Stimulated activated CD4-positive, alpha-beta T cell treated with anti-CD3 and anti-CD28 coated beads, Interleukin-1b, Interleukin-23, amount 100 ng/mL, for 1 hour (primary cell): ENCODE measurements around the gene CKAP2L.
A peak's percentile ranks its signal among the peaks of the same experiment; 100 is the strongest.
"Not testable (repeated sequence)": the region's sequence is repeated elsewhere in the genome, so short reads cannot be mapped to it uniquely, and the experiment has no call there.

Experiments
- DNase-seq, 2 donors: peaks; one replicate each; pipeline ENCODE4 v3.0.0-alpha.2; 2020; ENCODE audit warnings: low read depth in 2 of 2

CKAP2L gene

GRCh38 chr2:112726487-112727190, 37.8 kb downstream of the CKAP2L start:
- DNase-seq = peak; percentile 69 to 75

DNA sequence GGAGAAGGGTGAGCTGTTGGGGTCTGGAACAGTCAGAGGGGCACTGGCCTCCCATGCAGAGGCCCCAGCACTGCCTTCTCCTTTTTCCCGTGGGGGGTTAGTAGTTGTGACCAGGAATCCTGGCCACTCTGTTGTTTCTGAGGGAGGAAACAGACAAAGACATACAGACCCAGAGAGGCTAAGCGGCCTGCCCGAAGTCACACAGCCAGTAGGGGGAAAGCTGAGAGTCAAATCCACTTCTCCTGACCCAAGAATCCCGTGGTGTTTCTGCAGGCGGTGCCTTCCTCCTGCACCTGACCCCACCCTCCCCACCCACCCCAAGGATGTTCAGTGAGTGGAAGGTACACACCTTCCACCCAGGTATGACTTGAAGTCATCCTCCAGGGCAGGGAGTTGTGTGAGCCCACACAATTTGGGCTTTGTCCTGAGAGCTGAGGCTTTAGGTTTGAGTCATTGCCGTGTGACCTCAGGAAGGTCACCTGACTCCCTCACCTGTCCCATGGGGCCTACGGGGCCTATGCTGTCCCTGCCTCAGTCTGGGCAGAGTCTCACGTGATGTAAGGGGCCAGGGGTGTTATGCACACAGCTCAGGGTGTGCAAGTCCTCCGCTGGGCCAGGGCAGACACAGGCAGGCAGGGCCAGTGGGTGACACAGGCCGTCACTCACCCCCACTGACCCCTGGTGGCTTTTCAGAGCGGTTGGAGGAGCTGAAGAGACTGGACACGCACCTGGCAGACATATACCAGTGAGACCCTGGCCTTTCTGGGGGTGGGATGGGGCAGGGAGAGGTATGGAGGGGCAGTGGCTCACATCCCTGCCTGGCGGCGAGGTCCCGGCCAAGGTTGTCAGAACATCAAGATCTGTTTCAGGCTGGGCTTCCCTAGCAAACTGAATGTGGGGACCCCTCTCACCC, 38.6 kb downstream of the CKAP2L start:
- DNase-seq = no peak

GRCh38 chr2:112724591-112725525, 39.6 kb downstream of the CKAP2L start:
- DNase-seq = no peak

- no peak for DNase-seq
Observed at GRCh38 chr2:112723995-112724394, 40.4 kb downstream of the CKAP2L start.

- DNase-seq = no peak
Observed at GRCh38 chr2:112723547-112723940, 40.9 kb downstream of the CKAP2L start.

DNA sequence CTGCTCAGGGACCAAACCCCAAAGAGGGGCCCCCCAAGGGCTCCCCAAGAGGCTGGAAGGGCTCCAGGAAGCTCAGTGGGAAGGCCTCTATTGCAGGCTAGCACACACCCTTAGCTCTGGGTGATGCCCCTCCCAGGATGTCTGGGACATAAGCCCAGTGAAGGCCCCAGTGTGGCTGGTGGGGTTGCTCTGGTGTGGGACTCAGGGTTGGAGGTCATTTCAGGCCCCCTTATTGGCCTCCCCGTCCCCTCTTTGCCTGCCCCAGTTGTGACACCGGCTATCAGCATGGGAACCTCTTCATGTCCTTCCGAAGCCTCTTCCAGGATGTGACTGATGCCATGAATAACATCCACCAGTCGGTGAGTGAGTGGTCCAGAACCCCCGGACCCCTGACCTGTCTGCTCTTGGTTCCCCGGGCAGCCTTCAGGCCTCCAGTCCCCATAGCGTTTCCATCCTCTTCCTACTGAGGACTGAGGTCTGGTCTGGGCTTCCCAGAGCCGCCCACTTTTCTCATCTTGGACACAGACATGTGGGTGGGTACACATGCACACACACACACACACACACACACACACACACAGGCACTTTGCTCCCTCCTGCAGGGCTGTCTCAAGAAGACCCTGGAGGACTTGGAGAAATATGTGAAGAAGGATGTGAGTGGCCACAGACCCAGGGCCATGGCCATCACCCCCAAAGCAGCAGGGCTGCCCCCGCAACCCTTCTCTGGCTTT, 41.4 kb downstream of the CKAP2L start:
- no peak for DNase-seq

DNA sequence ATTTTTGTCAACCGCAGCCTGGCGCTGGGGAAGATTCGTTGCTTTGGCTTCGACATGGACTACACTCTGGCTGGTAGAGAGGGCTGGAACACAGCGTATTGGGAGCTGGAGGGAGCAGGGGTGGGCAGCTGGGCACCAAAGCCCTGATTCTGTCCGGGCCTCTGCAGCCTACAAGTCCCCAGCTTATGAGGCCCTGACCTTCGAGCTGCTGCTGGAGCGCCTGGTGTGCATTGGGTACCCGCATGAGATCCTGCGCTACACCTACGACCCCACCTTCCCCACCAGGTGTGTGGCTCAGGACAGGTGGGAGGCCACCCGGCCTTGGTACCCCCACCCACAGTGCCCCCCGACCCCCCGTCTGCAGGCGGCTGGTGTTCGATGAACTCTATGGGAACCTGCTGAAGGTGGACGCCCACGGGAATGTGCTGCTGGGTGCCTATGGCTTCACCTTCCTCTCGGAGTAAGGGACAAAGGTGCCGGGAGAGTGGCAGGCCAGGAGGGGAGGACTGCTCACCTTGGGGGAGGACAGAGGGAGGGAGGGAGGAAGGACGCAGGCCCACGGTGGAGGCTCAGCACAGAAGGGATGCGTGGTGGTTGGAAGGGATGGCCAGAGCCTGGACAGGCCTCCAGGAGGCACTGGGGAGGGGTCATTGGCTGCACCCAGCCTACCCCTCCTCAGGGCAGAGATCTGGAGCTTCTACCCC, 42.4 kb downstream of the CKAP2L start:
- DNase-seq = no peak

- DNase-seq = no peak
Observed at GRCh38 chr2:112720785-112721184, 43.6 kb downstream of the CKAP2L start, which contains the start of gene NT5DC4. NT5DC4 (plus strand) TSS chr2:112721020; CDS start chr2:112721080, 60 bp downstream.

GRCh38 chr2:112718863-112719370, 45.5 kb downstream of the CKAP2L start:
- no peak for DNase-seq

GRCh38 chr2:112716826-112717352, 47.5 kb downstream of the CKAP2L start:
- DNase-seq = not testable (repeated sequence)

DNA sequence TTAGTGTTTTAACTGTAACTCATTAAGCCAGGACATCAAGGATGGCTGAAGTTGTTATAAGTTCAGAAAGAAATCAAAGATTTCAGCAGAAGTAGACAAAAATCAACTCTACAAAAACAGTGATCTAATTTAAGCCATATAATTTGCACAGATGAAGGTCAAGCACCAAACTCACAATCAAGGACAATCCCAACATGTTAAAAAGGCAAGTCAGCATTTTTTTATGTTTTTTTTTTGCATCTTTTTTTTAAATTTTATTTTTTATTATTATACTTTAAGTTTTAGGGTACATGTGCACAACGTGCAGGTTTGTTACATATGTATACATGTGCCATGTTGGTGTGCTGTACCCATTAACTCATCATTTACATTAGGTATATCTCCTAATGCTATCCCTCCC, 48.3 kb downstream of the CKAP2L start:
- not testable (repeated sequence) for DNase-seq

DNA sequence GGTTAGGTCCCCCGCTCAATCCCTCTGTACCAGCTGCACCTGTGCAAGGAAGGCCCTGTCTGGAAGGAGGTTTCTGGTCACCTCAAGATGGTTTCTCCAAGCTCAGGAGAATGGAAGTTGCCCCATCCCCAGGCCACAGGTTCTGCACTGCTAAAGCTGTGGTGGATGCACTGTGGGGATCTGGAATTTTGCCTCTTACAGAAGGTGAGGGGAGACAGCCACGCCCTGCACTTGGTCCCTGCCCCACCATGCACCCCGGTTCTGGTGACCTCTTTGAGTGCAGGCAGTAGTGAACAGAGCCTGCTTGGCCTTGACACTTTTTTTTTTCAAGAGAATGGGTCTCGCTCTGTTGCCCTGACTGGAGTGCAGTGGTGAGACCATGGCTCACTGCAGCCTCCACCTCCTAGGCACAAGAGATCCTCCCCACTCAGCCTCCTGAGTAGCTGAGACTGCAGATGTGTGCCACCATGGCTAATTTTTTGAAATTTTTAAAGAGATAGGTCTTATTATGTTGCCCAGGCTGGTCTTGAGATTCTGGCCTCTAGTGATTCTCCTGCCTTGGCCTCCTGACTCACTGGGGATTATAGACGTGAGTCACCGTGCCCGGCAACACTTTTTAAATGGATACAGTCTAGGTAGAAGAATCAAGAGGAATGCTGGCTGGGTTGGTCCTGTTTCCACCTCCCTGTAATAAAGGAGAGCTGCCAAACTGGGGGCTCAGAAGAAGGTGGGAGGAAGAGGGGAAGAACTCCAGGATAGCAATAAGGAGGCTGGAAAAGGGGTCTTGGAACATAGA, 49.4 kb downstream of the CKAP2L start:
- no peak for DNase-seq

GRCh38 chr2:112714331-112714730, 50.1 kb downstream of the CKAP2L start:
- no peak for DNase-seq

- no peak for DNase-seq
Observed at GRCh38 chr2:112713926-112714325, 50.5 kb downstream of the CKAP2L start.

GRCh38 chr2:112713585-112713925, 50.9 kb downstream of the CKAP2L start:
- no peak for DNase-seq

DNA sequence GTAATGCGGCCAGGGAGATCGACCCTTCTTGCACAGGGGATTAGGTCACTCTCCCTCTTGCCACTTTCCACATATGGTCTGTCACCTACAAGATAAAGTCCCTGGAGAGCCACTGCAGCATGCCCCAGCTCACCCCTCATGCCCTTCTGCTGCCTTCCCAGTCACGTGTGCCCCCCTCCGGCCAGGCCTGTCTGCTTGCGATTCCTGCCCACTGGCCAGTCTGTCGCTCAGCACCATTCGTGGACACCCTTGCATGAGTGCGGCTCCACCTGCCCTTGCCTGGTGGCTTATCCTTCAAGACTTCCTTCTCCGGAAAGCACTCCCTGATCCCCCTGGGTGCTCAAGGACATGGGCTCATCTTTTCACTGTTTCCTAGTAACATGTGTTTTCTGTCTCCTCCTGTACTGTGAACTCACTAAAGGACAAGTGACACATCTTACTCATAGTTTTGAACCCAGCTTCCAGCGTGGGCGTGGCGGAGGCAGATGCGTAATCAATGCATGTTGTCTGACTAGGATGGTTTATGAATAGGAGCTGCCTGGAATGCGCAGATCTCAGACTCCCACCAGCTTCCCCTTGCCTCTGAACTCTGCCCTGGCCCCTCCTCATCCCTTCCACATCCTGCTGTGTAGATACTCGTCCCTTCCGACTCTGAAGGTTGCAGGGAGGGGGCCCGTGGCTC, 51.4 kb downstream of the CKAP2L start:
- no peak for DNase-seq

DNA sequence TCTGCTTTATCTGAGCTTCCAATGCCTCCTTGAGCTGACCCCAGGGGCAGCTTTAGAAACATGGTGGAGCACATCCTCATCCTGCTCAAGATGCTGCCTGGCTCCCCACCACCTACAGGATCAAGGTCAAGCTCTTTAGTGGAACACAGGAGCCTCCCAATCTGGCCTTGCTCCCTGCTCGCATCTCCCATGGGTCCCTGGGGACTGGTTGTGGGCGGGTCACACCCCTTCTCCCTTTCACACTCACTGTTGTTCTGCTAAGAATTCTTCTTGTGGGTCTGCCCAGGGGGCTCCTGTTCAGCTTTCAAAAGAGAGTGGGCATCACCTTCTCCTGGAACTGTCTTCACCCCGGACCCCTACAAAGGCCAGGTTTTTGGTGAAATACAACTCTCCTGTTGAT, 51.9 kb downstream of the CKAP2L start:
- no peak for DNase-seq

DNA sequence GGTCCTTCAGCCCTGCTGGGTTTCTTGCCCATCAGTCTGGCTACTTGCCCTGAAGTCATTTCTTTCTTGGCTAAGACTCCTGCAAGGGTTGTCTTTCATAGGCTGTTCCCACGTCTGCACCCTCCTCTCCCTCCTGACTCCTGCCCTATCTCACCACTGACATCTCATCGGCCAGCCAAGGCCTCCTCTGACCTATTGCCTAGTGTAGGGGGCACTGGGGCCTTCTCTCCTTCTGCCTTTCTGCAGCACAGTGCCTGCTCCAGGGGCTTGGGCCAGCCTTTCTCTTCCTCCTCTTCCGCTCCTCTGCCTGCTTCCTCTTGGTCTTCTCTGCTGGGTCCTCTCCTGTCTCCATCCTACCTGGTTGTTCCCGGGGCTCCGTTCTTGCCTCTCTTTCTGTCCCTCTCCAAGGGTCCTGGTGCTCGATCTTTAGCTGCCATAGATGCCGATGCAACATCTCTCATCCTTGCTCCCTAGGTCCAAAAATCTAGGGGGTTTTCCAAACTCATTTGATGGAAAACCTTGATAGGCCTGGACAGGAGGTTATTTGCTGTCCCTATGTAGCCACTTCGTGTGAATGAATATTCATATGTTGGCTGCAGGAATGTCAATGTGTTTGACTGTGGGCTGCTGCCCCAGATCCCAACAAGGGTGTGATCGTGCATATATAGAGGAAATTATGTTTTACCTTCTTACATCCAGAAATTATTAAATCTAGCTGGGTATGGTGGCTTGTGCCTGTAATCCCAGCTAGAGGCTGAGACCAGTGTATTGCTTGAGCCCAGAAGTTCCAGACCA, 53.3 kb downstream of the CKAP2L start:
- no peak for DNase-seq
